ENCODE results near the gene CFAP65. TPM values are rescaled to one million over a fixed set of nuclear protein-coding genes. Genes with fewer than 3 reads are reported as not detected.

The CFAP65 gene
- total RNA-seq, 2 experiments from 2014 or later: not detected

- no peaks in the 10 kb centered on the region for H3K36me3 ChIP-seq (ENCODE audit: insufficient read depth, low read length)
- ChIA-PET CTCF (no interaction called here), POLR2A (no interaction called here)
- DNase-seq (no peak), ATAC-seq (ENCODE audit: poor library complexity) (no peak)
- peaks cover 48 to 57% of the 10 kb centered on the region in 2 experiments for H3K27me3 ChIP-seq (ENCODE audit: control insufficient read depth in 1 of 2, insufficient read depth in 2 of 2, low read length in 2 of 2)
- no peak overlapping the region for H3K27ac Mint-ChIP-seq
- no peaks in the 10 kb centered on the region for H3K36me3 Mint-ChIP-seq (ENCODE audit: low read depth)
- peaks cover 0 to 29% of the 10 kb centered on the region in 2 experiments for H3K9me3 ChIP-seq (ENCODE audit: control insufficient read depth in 1 of 2, insufficient read depth in 1 of 2, low read length in 2 of 2)
- peaks cover 20% of the 10 kb centered on the region for H3K4me1 Mint-ChIP-seq (ENCODE audit: low read depth)
- intact Hi-C loops (cut with DNase I, micrococcal nuclease): no loop called here
- peaks cover 38% of the 10 kb centered on the region for H3K4me1 ChIP-seq (ENCODE audit: insufficient read depth, low read length)
- no peak for TF ChIP-seq CTCF (IDR thresholded peaks at IDR 0.05)
- peaks cover 70% of the 10 kb centered on the region for H3K27me3 Mint-ChIP-seq
- no peaks in the 10 kb centered on the region for H3K9me3 Mint-ChIP-seq
- H3K4me3 ChIP-seq (ENCODE audit: low read length): no peak overlapping the region
- H3K27ac ChIP-seq (ENCODE audit: low read depth in 1 of 2, low read length in 2 of 2): no peak overlapping the region
- H3K4me3 Mint-ChIP-seq: no peak overlapping the region
These were observed 20.8 kb upstream of the CFAP65 start for GRCh38 chr2:219062081-219062480.

DNA sequence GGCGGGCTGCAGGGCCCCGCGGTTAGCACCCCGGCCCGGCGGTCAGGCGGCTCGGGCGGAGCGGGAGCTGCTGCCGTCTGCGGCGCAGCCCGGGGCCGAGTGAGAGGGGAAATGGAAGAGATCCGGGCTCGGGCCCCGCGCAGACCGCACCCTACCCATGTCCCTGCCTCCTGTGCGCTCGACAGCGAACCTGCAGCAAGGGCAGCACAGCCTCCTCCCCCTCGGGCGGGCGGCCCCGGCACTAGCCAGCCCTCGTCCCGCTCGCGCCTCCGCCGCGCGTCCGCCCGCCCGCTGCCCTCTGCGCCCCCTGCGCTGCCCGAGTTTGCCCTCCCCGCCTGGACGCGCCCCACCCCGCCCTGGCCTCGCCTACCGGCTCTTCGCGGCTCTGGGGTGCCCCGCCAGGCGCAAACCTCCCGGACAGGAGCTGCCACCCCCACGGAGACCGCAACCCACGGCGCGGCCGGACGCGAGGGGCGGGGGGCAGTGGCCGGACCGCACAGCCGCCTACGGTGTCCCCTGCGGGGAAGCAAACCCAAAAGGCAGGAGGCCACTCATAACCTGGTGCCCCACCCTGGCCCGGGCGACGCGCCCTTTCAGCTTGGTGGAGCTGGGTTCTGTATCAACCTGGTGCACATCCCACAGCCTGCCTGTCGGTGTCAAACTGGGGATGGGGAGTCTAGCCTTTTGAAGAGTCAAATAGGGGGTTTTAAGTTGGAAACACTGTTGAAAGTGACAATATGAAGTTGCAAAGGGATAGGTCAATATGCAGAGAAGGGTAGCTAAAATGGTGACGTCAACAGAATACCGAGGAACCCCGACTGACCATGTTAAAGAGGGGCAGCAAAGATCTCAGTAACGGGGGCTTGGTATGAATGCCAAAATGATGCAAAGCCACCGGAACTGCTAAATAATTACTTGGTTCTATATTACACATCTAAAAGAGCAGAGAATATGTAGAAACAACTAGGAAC lies 19.8 kb upstream of the CFAP65 start, which contains the start of gene IHH:
IHH (minus strand) TSS at position 101 of the 971 bp plus-strand sequence. CDS start 454 bp downstream, outside the sequence.
- H3K4me1 ChIP-seq (ENCODE audit: insufficient read depth, low read length): peaks cover 38% of the 10 kb centered on the region
- intact Hi-C loops (cut with DNase I, micrococcal nuclease): no loop called here
- no peaks in the 10 kb centered on the region for H3K36me3 ChIP-seq (ENCODE audit: insufficient read depth, low read length)
- Mint-ChIP-seq H3K4me3 (peak within 1 kb of the TSS; percentile 67), H3K27me3 (peaks cover 77% of the 10 kb centered on the region), H3K27ac (no peak within 1 kb of the TSS), H3K9me3 (no peaks in the 10 kb centered on the region), H3K36me3 (ENCODE audit: low read depth) (no peaks in the 10 kb centered on the region), H3K4me1 (ENCODE audit: low read depth) (peaks cover 20% of the 10 kb centered on the region)
- no peak within 1 kb of the TSS for H3K27ac ChIP-seq (ENCODE audit: low read depth in 1 of 2, low read length in 2 of 2)
- DNase-seq (peak in 3 of 14 experiments; percentile 1 to 25 (median 24)), ATAC-seq (ENCODE audit: poor library complexity) (no peak)
- H3K4me3 ChIP-seq (ENCODE audit: low read length): no peak within 1 kb of the TSS
- peaks cover 0 to 36% of the 10 kb centered on the region in 2 experiments for H3K9me3 ChIP-seq (ENCODE audit: control insufficient read depth in 1 of 2, insufficient read depth in 1 of 2, low read length in 2 of 2)
- peaks cover 57 to 67% of the 10 kb centered on the region in 2 experiments for H3K27me3 ChIP-seq (ENCODE audit: control insufficient read depth in 1 of 2, insufficient read depth in 2 of 2, low read length in 2 of 2)
- TF ChIP-seq CTCF (IDR thresholded peaks at IDR 0.05): no peak
- ChIA-PET POLR2A (no interaction called here), CTCF (no interaction called here)

DNA sequence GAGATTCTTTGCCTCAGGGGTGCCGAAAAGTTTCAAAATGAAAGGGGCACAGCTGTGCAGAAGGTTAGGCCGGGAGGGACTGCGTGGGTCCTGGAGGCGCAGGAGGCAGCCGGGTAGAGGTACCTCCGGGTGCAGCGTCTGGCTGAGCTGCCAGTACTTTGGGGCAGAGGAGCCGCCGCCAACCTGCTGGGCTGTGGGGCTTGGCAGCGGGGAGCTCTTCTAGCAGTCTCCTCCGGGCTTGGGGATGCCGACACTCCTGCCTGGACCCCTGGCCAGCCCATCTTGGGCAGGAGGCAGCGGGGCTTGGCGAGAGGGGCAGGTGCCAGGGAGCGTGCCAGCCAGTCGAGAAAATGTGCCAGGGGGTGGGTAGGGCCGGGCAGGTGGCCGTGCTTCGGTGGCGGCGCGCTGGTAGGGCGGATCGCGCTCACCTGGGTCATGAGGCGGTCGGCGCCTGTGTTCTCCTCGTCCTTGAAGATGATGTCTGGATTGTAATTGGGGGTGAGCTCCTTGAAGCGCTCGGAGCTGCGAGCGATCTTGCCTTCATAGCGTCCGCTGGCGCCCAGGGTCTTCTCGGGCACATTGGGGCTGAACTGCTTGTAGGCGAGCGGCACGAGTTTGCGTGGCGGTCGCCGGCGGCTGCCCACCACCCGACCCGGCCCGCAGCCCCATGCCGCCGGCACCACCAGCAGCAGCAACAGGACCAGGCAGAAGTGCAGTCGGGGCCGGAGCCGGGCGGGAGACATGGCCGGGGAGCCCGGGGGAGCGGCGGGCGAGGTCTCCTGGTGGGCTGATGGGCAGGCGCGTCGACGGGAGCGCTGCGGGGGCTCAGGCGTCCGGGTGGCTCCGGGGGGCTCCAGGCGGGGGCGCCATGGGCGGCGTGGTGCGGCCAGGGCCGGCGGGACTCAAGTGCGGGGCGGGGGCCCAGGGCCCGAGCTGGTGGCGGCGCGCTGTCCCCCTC lies 18.7 kb upstream of the CFAP65 start:
- Histone ChIP-seq H3K27me3 (ENCODE audit: control insufficient read depth in 1 of 2, insufficient read depth in 2 of 2, low read length in 2 of 2) (peaks cover 61 to 77% of the 10 kb centered on the region in 2 experiments), H3K4me1 (ENCODE audit: insufficient read depth, low read length) (peaks cover 38% of the 10 kb centered on the region), H3K27ac (ENCODE audit: low read depth in 1 of 2, low read length in 2 of 2) (no peak overlapping the region), H3K4me3 (ENCODE audit: low read length) (no peak overlapping the region), H3K9me3 (ENCODE audit: control insufficient read depth in 1 of 2, insufficient read depth in 1 of 2, low read length in 2 of 2) (peaks cover 0 to 42% of the 10 kb centered on the region in 2 experiments), H3K36me3 (ENCODE audit: insufficient read depth, low read length) (no peaks in the 10 kb centered on the region)
- ATAC-seq (ENCODE audit: poor library complexity) (no peak), DNase-seq (peak in 3 of 14 experiments; percentile 5 to 17 (median 13))
- H3K4me3 Mint-ChIP-seq: peak overlapping the region; percentile 67
- POLR2A ChIA-PET: interaction anchor here (1.1 kb wide), 1 partner anchor 19 kb away, joined by 4 read pairs; the partner anchor contains the start of gene CFAP65
- peaks cover 83% of the 10 kb centered on the region for H3K27me3 Mint-ChIP-seq
- no peak overlapping the region for H3K27ac Mint-ChIP-seq
- intact Hi-C loops (cut with DNase I, micrococcal nuclease): loop anchor here (2.0 to 10.0 kb wide), 4 partner anchors 152 to 295 kb away; no protein-coding TSS in a partner anchor
- H3K36me3 Mint-ChIP-seq (ENCODE audit: low read depth): no peaks in the 10 kb centered on the region
- TF ChIP-seq CTCF (IDR thresholded peaks at IDR 0.05): no peak
- CTCF ChIA-PET: interaction anchor here (1.1 to 1.7 kb wide), 3 partner anchors 51 to 235 kb away, joined by 3 to 9 read pairs (median 4); no protein-coding TSS in a partner anchor
- peaks cover 20% of the 10 kb centered on the region for H3K4me1 Mint-ChIP-seq (ENCODE audit: low read depth)
- H3K9me3 Mint-ChIP-seq: no peaks in the 10 kb centered on the region
